Stimulated activated CD8-positive, alpha-beta memory T cell treated with anti-CD3 and anti-CD28 coated beads, Interleukin-7, amount 100 ng/mL, for 1 hour (primary cell): ENCODE data around the gene POU2F3.
A peak's percentile ranks its signal among the peaks of the same experiment; 100 is the strongest.

Experiments
- DNase-seq, 2 donors: peaks; one replicate each; pipeline ENCODE4 v3.0.0-alpha.2; 2020; ENCODE audit warnings: low read depth in 2 of 2

The POU2F3 gene

GRCh38 chr11:120317689-120318480, 77.9 kb downstream of the POU2F3 start:
- DNase-seq = no peak

- no peak for DNase-seq
These were observed 79.0 kb downstream of the POU2F3 start for GRCh38 chr11:120318906-120319305.

DNA sequence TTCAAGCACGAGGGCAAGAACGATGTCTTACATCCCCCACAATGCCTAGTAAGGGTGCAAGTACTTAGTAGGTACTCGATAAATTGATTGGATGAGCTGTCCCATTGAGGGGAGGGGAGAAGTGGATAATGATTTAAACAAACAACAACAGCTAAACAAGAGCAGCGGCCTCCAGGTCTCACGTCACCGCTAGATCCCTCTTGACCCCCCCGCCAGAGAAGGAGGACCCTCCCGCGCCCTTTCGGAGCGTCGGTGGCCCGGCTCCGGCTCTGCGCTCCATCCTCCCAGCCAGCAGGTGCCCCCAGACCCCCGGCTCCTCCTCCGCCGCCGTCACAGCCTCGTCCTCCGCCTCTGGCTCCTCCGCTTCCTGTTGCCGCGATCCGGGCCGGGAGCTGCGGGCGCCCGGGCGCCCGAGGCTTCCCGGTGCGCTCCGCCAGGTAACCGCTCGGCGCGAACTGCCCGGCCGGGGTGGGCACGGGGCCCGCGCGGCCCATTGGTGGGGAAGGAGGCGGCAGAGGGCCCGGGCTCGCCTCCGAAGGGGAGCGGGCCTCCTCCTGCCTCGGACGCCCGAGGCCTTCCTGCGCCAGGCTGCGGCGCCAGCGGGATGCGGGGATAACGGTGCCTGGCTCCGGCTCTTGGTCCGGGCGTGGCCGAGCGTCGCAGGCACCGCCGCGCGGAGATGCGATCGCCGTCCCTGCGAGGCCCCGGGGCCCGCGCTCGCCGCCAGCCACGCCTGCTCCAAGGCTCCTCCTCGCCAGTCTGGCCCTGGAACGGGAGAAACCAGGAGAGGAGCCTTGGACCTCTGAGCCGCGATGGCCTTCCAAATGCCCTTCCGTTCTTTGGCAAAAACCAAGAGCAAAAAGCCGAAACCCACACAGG, 85.2 kb downstream of the POU2F3 start, which contains the start of gene TLCD5:
TLCD5 (plus strand) TSS at position 368 of the 879 bp plus-strand sequence. CDS start 2,143 bp downstream, outside the sequence.
- DNase-seq = no peak

DNA sequence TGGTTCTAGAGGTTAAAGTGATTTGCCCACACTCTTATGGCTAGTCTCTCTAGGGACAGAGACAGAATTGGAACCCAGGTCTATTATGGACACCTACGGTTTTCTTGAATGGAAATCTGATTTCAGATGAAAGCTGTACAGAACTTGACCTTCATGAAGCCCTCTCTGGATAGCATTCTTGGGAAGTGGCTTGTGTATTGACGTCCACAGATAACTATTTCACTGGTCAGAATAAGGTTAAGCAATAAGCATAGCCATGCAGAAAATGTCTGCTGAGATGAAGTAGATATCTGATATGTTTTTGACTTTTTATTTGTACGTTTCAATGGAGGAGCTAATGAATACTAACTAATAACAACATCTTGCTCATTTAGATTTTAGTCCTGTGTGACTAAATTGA, 86.3 kb downstream of the POU2F3 start:
- DNase-seq = no peak

- no peak for DNase-seq
These were observed 86.9 kb downstream of the POU2F3 start for GRCh38 chr11:120326845-120327281.

- DNase-seq = no peak
These were observed 87.4 kb downstream of the POU2F3 start for GRCh38 chr11:120327311-120327710.

GRCh38 chr11:120329556-120329955, 89.6 kb downstream of the POU2F3 start:
- no peak for DNase-seq

DNA sequence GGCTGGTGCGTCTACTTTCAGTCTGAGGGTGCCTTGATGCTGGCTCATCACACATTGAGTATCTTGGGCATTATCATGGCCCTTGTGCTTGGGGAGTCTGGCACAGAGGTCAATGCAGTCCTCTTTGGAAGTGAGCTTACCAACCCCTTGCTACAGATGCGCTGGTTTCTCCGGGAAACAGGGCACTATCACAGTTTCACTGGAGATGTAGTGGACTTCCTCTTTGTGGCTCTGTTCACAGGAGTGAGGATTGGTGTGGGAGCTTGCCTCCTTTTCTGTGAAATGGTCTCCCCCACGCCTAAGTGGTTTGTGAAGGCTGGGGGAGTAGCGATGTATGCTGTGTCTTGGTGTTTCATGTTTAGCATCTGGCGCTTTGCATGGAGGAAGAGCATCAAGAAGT, 90.1 kb downstream of the POU2F3 start:
- no peak for DNase-seq

- no peak for DNase-seq
These were observed 91.5 kb downstream of the POU2F3 start for GRCh38 chr11:120331301-120331996.

- no peak for DNase-seq
These were observed 93.1 kb downstream of the POU2F3 start for GRCh38 chr11:120332822-120333716.

DNA sequence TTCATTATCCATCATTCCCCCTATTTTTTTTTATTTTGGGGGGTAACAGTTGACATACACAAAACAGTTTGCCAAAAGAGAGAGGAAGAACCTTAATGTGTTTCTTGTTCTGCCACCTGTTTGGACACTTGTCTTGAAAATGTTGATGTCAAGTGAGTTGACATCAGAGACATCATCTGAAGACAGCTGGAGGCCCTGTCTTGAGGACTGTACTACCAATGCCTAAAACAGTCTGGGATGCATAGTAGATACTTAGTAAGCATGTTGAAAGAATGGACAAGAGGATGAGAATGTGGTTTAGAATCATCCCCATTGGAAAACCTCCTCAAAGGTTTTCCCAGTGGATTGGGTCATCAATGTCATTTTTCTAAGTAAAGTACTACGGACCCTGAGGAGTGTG, 93.9 kb downstream of the POU2F3 start:
- DNase-seq = no peak

- DNase-seq = no peak
These were observed 94.4 kb downstream of the POU2F3 start for GRCh38 chr11:120334332-120334731.

DNA sequence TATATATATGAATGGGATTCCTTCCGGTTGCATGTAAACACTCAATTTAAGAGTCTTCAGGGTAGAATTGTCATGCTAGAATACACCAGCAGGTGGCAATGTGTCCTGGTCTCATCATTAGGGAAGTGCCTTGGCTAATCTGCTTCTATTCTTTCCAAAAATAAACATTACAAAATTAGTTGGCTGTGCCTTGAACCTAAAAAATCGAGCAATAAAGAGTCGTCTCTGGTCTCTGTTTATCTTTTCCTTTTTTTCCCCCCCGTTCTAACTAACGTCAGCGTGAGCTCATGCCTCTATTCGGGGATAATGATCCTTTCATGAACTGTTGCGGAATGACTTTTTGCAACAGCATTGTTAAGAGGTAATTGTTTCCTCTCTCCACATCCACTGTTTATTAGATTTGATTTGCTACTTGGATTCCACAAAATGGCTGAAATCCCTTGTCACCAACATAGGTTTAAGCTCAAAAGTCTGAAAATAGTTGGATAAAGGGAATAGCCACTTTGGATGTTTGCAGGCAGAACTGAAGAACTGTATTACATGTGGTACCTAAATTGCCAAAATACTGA, 95.0 kb downstream of the POU2F3 start:
- DNase-seq = peak in 1 of 2 donors; percentile 12

GRCh38 chr11:120335556-120335907, 95.6 kb downstream of the POU2F3 start:
- DNase-seq = no peak

- DNase-seq = peak; percentile 50 to 51
These were observed 96.1 kb downstream of the POU2F3 start, which contains the start of gene ARHGEF12 for GRCh38 chr11:120335908-120336640. Gene ARHGEF12, plus strand, starts transcription at chr11:120336413. Its CDS starts 831 bp downstream, at chr11:120337244.

DNA sequence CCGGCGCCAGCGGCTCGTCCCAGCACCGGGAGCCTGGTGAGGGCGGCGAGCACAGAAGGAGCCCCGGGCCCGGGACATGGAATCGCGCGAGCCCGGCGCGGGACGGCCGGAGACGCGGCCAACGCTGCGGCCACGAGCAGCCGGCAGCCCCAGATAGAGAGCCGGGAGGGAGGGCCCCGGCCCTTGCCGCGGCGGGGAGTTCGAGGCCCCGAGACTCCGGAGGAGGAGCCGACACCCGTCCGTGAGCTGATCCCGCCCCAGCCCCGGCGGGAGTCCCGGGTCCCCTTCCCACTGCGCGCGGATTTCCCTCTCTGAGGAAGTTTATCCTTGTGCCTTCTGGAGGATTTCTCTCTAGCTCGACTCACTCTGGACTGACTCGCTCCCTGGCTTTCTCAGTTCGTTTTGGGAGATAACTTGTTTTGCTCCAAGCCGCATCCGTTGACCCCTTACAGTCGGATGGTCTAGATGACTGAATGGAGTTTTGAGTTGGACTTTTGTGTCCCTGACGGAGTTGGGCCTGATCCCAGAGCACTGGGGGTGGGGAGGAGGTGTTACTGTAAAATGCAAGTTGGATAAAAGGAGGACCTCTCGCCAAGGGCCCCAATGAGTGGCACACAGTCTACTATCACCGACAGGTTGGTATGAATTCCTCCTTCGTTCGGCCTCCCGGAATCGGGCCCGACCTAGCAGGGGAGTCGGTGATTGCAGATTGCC, 96.9 kb downstream of the POU2F3 start:
- DNase-seq = no peak

DNA sequence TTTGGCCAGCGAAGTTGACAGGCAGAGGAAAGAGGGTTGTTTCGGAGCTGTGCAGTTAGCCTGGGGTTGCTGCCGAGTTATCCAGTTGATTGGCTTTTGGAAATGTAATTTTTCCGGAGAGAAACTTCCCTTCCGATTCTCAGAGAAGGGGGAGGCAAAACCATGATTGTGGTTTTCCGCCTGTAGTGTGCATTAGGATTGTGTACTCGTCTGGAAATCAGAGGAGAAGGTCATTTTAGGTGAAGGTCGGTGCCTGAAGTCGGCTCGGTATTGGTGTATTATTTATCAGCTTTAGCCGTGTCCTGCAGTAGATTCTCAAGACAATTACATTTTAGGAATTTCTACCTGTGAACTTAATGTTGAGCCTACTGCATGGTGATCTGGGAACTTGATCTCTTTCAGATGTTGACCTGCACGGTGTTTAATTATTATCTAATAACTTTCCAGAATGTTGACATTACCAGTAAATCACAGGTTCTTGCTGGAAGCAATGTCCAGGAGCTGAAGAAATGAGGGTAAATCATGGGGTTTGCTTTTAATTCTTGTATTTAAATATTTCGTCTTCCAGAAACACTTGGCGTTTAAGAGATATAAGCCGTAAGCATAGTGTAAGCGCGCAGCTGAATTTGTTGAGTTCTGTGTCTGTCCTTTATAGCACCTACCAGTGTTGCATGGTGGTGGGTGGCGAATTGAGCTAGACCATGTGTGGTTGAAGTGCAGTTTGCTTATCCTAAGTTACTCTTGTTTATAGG, 97.6 kb downstream of the POU2F3 start:
- no peak for DNase-seq

DNA sequence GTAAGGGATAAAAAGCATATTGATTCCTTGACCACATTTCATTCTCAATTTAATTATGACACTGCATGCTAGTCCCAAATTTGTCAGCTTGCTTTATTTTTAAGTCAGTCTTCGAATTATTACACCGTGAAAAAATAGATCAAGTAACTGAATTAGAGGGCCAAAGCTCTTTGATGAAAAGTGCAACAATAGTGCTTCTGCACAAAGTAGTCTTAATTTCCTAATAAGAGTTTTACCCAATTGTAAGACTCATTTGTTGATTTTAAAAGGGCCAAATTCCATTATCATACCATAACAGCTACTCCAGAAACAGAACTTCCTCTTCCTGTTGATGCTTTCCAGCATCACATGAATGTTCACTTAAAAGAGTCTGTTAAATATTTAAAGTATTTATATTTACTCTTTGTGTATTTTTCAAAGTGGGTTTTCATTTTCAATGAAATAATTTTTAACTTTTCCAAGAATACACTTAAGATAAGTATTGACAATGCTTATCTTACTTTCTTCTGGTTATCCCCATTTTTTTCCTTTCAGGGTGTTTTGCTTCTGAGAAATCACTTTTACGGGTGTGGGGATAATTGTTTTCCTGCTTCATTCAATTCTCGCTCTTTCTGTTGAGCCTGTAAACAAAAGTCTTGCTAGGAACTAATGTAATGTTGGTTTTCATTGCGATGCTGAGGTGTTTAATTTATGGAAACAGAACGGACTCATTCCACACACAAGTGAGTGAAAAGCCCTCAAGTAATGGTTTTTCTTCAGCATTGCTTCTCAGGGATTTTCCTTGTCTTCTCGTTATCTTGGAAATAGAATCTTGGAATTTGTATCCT, 98.4 kb downstream of the POU2F3 start:
- no peak for DNase-seq
